Activated CD4-positive, alpha-beta T cell treated with anti-CD3 and anti-CD28 coated beads, Interleukin-2, amount 50 U/mL, for 4 hours (primary cell): ENCODE data around the gene HAGH.

Experiments used
- DNase-seq, 2 experiments: peaks; one replicate each; pipeline ENCODE4 v3.0.0-alpha.2; 2020

Gene HAGH

DNA sequence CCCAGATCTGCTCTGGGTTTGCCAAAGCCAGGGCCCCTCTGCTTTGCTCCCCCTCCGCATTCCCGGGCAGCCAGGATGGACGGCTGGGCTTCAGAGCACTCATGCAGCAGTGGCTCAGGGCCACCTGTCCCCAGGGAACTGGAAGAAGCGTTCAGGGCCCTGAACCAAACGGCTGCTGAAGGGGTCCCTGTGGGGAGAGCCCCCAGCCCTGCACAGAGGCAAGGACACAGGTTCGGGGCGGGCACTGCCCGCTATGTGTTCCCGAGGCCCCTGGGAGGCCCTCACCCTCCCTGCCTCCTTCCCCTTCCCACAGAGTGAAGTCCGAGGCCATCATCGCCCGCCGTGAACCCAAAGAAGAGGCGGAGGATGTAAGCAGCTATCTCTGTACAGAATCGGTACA, 65.7 kb downstream of the HAGH start:
- DNase-seq, result no peak

DNA sequence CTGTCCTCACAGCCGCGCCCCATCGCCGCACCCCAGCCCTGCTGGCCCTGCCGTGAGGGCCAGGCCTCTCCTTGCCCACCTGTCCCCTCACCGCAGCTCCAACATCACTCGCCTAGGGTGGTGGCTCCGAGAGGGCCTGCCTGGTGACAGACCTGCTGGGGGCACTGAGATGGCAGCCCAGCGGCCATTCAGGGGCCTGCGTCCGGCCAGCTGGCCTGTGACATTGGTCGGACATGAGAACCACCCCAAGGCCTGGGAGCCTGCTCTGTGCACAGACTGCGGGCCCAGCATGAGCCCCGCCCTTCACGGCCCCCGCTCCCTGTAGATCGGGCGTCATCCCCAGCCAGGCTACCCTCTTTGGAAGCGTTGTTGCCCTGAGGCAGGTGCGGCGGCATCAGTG, 67.1 kb downstream of the HAGH start:
- no peak for DNase-seq

DNA sequence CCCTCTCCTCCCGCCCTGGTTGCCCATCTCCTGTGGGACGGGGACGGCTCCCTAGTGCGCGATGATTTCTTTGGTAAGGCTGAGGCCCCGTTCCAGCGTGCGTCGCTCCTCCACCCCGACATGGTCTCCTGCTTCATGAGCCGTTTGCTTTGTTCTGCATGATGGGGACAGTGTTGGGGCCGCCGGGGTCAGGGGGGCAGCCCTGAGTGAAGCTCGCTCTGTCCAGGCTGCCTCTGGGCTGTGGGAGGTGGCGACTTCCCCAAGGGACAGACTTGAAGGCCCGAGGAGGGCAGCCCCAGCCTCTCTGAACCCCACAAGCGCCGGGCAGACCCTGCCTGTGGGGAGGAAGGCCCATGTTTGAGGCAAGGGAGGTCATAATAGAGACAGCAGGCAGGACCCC, 67.7 kb downstream of the HAGH start:
- no peak for DNase-seq

DNA sequence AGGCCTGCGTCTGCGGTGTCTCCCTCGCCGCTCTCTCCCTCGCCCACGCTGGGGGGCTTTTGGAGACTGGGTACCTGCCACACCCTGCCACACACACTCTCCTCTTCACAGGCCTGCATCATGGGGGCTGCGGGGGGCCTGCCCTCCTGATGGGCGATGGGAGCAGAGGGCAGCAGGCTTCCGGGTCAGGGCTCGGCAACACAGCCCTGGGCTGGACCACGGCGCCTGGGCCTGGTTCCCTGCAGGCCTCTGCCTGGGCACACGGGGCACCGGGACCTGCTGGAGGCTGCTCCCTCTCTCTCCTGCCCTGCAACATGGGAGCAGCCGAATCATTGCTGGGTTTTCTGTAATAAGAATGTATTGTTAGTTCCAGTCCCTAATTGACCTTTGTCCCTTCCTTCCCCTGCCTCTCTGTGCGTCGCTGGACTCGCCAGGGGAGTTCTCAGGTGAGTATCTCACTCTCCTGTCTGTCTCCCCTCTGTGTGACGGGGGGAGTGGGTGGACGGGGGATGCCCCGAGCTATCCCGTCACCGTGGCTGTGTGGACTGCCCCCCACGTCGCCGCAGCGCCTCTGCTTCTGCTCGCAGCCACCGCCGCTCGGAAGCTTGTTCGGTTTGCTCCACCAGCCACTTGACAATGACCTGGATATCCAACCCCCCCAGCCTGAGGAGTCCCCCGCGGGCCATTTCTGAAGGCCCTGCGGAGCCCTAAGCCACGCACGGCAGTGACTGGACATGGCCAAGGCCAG, 68.7 kb downstream of the HAGH start:
- no peak for DNase-seq
